Smooth muscle cell (in vitro differentiated cells): ENCODE data around the gene CYFIP1. TPM values are rescaled to one million over a fixed set of nuclear protein-coding genes. Genes with fewer than 3 reads are reported as not detected.

Experiments used
- DNase-seq: peaks from one replicate; lab custom pipeline; 2025; ENCODE audit not compliant: unreplicated experiment; lab: John Stamatoyannopoulos, UW
- H2AFZ ChIP-seq: fragments of 200-600 bp; sonication (generic); 2 replicates; pipeline ENCODE4 v1.6.0; 2016; ENCODE audit warnings: antibody characterized with exemption, low read depth, mild to moderate bottlenecking
- H3F3A ChIP-seq: fragments of 200-600 bp; sonication (generic); 2 replicates; pipeline ENCODE4 v1.6.0; 2017; ENCODE audit warnings: antibody characterized with exemption, low read depth
- H3K27ac ChIP-seq: fragments of 200-600 bp; sonication (generic); 2 replicates; pipeline ENCODE4 v1.5.1; 2016; ENCODE audit warnings: low read depth, mild to moderate bottlenecking
- H3K27me3 ChIP-seq: fragments of 200-600 bp; sonication (generic); 2 replicates; pipeline ENCODE4 v1.6.1; 2016; ENCODE audit warnings: low read depth, mild to moderate bottlenecking
- H3K36me3 ChIP-seq: fragments of 200-600 bp; sonication (generic); 2 replicates; pipeline ENCODE4 v1.5.1; 2016; ENCODE audit warnings: low read depth
- H3K4me1 ChIP-seq: fragments of 200-600 bp; sonication (generic); 2 replicates; pipeline ENCODE4 v1.5.1; 2016; ENCODE audit warnings: low read depth
- H3K4me2 ChIP-seq: fragments of 200-600 bp; sonication (generic); 2 replicates; pipeline ENCODE4 v1.6.0; 2016; ENCODE audit warnings: mild to moderate bottlenecking
- H3K4me3 ChIP-seq: fragments of 200-600 bp; sonication (generic); 2 replicates; pipeline ENCODE4 v1.5.1; 2016; ENCODE audit warnings: mild to moderate bottlenecking
- H3K79me2 ChIP-seq: fragments of 200-600 bp; sonication (generic); 2 replicates; pipeline ENCODE4 v1.6.0; 2016; ENCODE audit warnings: low read depth, mild to moderate bottlenecking
- H3K9ac ChIP-seq: fragments of 200-600 bp; sonication (generic); 2 replicates; pipeline ENCODE4 v1.6.0; 2016; ENCODE audit warnings: low read depth
- H3K9me3 ChIP-seq: fragments of 200-600 bp; sonication (generic); replicated peaks from 2 replicates; pipeline ENCODE4 v1.5.1; 2016; ENCODE audit warnings: low read depth
- H4K20me1 ChIP-seq: fragments of 200-600 bp; sonication (generic); 2 replicates; pipeline ENCODE4 v1.6.0; 2016; ENCODE audit warnings: low read depth
- WGBS: methylation state at CpG from one replicate; pipeline ENCODE4 v1.1.7; 2016; ENCODE audit warnings: low lambda C conversion rate; 5-methylcytosine and 5-hydroxymethylcytosine counted together
- polyA plus RNA-seq: library from polyadenylated mRNA; unstranded; fragments of >200 nt; fragmentation: Nextera tagmentation; extraction: Ambion mirVana; gene quantifications from 2 replicates; pipeline ENCODE4 v1.2.1, GENCODE V29; 2016
- total RNA-seq: library from RNA; depleted of rRNA; stranded (reverse); fragments of >200 nt; gene quantifications from 2 replicates; pipeline ENCODE4 v1.2.3, GENCODE V29; 2014
- TF ChIP-seq, protein P1 (sequence below): fragments of 200-600 bp; sonication (generic); IDR thresholded peaks from 2 replicates; pipeline ENCODE4 v1.5.1; 2017; ENCODE audit warnings: borderline replicate concordance, mild to moderate bottlenecking, antibody characterized with exemption; ENCODE audit not compliant: insufficient read depth, poor library complexity, severe bottlenecking

Gene CYFIP1
- total and polyA plus RNA-seq, 2 experiments from 2014 or later = 65.2 to 67.6 TPM

DNA sequence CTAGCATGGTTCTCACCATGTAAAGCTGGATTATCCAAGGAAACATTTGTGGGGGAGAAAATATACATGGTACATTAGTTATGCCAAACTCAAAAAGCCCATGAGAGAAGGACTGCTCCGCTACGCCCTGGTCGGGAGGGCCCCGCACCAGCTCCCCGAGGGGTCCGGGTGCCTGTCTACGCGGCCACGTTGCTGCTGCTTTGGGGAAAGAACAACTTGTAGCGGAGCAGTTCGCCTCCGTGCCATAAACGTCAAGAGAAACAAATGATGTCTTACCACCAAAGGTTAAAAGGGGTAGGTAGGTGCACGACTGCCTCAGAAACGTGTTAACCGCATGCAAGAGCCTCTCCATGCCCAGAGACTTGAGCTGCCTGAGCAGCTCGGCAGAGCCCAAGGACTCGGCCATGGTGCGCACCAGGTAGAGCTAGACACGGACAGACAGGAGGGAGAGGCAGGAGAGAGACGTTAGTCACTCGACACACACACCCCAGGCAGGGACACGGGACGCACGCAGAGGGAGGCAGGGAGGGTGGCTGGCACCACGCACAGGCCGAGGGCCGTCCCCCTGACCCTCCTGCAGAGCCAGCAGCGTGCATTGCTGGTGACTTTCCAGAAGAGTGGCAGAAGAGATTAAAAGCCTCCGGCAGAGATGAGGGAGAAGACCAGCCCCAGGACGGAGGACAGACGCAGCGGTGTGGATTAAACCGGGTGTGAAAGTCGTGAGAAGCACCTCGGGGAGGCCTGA is 63.4 kb downstream of the CYFIP1 start:
- TF ChIP-seq, protein P1, sequence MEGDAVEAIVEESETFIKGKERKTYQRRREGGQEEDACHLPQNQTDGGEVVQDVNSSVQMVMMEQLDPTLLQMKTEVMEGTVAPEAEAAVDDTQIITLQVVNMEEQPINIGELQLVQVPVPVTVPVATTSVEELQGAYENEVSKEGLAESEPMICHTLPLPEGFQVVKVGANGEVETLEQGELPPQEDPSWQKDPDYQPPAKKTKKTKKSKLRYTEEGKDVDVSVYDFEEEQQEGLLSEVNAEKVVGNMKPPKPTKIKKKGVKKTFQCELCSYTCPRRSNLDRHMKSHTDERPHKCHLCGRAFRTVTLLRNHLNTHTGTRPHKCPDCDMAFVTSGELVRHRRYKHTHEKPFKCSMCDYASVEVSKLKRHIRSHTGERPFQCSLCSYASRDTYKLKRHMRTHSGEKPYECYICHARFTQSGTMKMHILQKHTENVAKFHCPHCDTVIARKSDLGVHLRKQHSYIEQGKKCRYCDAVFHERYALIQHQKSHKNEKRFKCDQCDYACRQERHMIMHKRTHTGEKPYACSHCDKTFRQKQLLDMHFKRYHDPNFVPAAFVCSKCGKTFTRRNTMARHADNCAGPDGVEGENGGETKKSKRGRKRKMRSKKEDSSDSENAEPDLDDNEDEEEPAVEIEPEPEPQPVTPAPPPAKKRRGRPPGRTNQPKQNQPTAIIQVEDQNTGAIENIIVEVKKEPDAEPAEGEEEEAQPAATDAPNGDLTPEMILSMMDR = no peak
- no peak overlapping the region for H3K27ac ChIP-seq
- no peak overlapping the region for H2AFZ ChIP-seq
- no peak overlapping the region for H3K4me2 ChIP-seq
- no peaks in the 10 kb centered on the region for H3F3A ChIP-seq
- no peaks in the 10 kb centered on the region for H3K79me2 ChIP-seq
- no peak for DNase-seq
- no peak overlapping the region for H3K4me3 ChIP-seq
- no peaks in the 10 kb centered on the region for H3K27me3 ChIP-seq
- no peak overlapping the region for H3K9ac ChIP-seq
- no peaks in the 10 kb centered on the region for H4K20me1 ChIP-seq
- 97% methylated on average over 36 of the region's 36 CpGs for WGBS
- no peaks in the 10 kb centered on the region for H3K36me3 ChIP-seq
- H3K4me1 ChIP-seq = no peaks in the 10 kb centered on the region
- no peaks in the 10 kb centered on the region for H3K9me3 ChIP-seq

- Histone ChIP-seq H3K9ac (no peak overlapping the region), H4K20me1 (no peaks in the 10 kb centered on the region), H3K9me3 (no peaks in the 10 kb centered on the region), H3K4me2 (no peak overlapping the region), H3K79me2 (no peaks in the 10 kb centered on the region), H3K4me3 (no peak overlapping the region), H3K4me1 (no peaks in the 10 kb centered on the region), H2AFZ (no peak overlapping the region), H3K27me3 (no peaks in the 10 kb centered on the region), H3K27ac (no peak overlapping the region), H3K36me3 (peaks cover 4% of the 10 kb centered on the region), H3F3A (no peaks in the 10 kb centered on the region)
- TF ChIP-seq, protein P1 = no peak
- DNase-seq = no peak
- WGBS = 89% methylated on average over 25 of the region's 25 CpGs
These were observed 64.2 kb downstream of the CYFIP1 start for GRCh38 chr15:22915866-22916515.

- no peak overlapping the region for H3K9ac ChIP-seq
- over 99% methylated on average over 13 of the region's 13 CpGs for WGBS
- H3K4me1 ChIP-seq = no peaks in the 10 kb centered on the region
- TF ChIP-seq, protein P1 = no peak
- peaks cover 11% of the 10 kb centered on the region for H3K36me3 ChIP-seq
- no peak overlapping the region for H2AFZ ChIP-seq
- no peak overlapping the region for H3K27ac ChIP-seq
- no peaks in the 10 kb centered on the region for H3K27me3 ChIP-seq
- no peak for DNase-seq
- no peaks in the 10 kb centered on the region for H3K79me2 ChIP-seq
- no peak overlapping the region for H3K4me2 ChIP-seq
- no peaks in the 10 kb centered on the region for H3F3A ChIP-seq
- H3K9me3 ChIP-seq = no peaks in the 10 kb centered on the region
- no peak overlapping the region for H3K4me3 ChIP-seq
- H4K20me1 ChIP-seq = no peaks in the 10 kb centered on the region
These were observed 66.4 kb downstream of the CYFIP1 start for GRCh38 chr15:22913646-22914380.
